ENCODE data around the gene NRIP2.

DNA sequence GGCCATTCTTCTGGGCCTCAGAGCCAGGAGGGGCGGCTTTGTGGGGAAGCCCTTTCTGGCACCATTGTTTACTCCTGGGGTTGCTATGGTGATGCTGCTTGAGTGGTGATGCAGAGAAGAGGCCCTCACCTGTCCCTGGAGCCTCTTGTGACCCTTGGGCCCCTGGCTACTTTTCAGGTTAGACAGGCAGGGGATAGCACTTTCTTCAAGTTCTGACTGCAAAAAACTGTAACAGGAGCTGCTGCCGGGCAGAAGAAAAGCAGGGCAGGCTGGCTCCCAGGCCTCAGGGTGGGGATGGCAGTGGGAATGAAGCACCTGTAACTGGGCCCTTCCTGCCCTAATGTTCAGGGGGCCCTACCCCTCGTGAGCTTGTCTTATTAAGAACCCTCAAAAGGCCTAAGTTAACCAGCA is 22.2 kb upstream of the NRIP2 start, which contains the start of gene TEX52:
- TF ChIP-seq, protein P1, sequence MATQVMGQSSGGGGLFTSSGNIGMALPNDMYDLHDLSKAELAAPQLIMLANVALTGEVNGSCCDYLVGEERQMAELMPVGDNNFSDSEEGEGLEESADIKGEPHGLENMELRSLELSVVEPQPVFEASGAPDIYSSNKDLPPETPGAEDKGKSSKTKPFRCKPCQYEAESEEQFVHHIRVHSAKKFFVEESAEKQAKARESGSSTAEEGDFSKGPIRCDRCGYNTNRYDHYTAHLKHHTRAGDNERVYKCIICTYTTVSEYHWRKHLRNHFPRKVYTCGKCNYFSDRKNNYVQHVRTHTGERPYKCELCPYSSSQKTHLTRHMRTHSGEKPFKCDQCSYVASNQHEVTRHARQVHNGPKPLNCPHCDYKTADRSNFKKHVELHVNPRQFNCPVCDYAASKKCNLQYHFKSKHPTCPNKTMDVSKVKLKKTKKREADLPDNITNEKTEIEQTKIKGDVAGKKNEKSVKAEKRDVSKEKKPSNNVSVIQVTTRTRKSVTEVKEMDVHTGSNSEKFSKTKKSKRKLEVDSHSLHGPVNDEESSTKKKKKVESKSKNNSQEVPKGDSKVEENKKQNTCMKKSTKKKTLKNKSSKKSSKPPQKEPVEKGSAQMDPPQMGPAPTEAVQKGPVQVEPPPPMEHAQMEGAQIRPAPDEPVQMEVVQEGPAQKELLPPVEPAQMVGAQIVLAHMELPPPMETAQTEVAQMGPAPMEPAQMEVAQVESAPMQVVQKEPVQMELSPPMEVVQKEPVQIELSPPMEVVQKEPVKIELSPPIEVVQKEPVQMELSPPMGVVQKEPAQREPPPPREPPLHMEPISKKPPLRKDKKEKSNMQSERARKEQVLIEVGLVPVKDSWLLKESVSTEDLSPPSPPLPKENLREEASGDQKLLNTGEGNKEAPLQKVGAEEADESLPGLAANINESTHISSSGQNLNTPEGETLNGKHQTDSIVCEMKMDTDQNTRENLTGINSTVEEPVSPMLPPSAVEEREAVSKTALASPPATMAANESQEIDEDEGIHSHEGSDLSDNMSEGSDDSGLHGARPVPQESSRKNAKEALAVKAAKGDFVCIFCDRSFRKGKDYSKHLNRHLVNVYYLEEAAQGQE (IDR thresholded peaks at IDR 0.05; ENCODE audit: insufficient read depth in 1 of 2, low read depth in 2 of 2, low read length in 1 of 2), result no peak
- TF ChIP-seq, protein P2, sequence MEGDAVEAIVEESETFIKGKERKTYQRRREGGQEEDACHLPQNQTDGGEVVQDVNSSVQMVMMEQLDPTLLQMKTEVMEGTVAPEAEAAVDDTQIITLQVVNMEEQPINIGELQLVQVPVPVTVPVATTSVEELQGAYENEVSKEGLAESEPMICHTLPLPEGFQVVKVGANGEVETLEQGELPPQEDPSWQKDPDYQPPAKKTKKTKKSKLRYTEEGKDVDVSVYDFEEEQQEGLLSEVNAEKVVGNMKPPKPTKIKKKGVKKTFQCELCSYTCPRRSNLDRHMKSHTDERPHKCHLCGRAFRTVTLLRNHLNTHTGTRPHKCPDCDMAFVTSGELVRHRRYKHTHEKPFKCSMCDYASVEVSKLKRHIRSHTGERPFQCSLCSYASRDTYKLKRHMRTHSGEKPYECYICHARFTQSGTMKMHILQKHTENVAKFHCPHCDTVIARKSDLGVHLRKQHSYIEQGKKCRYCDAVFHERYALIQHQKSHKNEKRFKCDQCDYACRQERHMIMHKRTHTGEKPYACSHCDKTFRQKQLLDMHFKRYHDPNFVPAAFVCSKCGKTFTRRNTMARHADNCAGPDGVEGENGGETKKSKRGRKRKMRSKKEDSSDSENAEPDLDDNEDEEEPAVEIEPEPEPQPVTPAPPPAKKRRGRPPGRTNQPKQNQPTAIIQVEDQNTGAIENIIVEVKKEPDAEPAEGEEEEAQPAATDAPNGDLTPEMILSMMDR (IDR thresholded peaks at IDR 0.05), result no peak
- TF ChIP-seq POLR2AphosphoS5 (IDR thresholded peaks at IDR 0.05; ENCODE audit: low read depth, low read length) (0 out of 2 replicates have a peak, but pooled peaks have one; percentile 21), SIN3A (IDR thresholded peaks at IDR 0.05; ENCODE audit: borderline replicate concordance, insufficient read depth, low read depth, low read length) (no peak), TCF7L2 (IDR thresholded peaks at IDR 0.05; ENCODE audit: low read depth, low read length) (no peak)

All from Panc1 (cell line).